HCEC 1CT (cell line): ENCODE measurements around the gene LDLRAD4.

Experiments used
- DNase-seq: peaks from one replicate; pipeline ENCODE4 v3.0.0-alpha.2; 2017

The LDLRAD4 gene

GRCh38 chr18:13501891-13502290 lies 283.3 kb downstream of the LDLRAD4 start:
- DNase-seq, result no peak

GRCh38 chr18:13502585-13502984 lies 284.0 kb downstream of the LDLRAD4 start:
- no peak for DNase-seq

- DNase-seq, result no peak
These were observed 285.3 kb downstream of the LDLRAD4 start for GRCh38 chr18:13503836-13504235.

GRCh38 chr18:13505780-13506345 lies 287.3 kb downstream of the LDLRAD4 start:
- DNase-seq, result no peak

GRCh38 chr18:13510594-13510993 lies 292.0 kb downstream of the LDLRAD4 start:
- DNase-seq, result no peak

- no peak for DNase-seq
These were observed 293.5 kb downstream of the LDLRAD4 start for GRCh38 chr18:13511961-13512577.

GRCh38 chr18:13513021-13513420 lies 294.5 kb downstream of the LDLRAD4 start:
- no peak for DNase-seq

GRCh38 chr18:13513481-13513880 lies 294.9 kb downstream of the LDLRAD4 start:
- DNase-seq, result no peak

- no peak for DNase-seq
These were observed 296.0 kb downstream of the LDLRAD4 start for GRCh38 chr18:13514558-13514957.

- DNase-seq, result no peak
These were observed 298.3 kb downstream of the LDLRAD4 start for GRCh38 chr18:13516855-13517254.

- no peak for DNase-seq
These were observed 298.8 kb downstream of the LDLRAD4 start for GRCh38 chr18:13517369-13517768.

GRCh38 chr18:13518382-13518781 lies 299.8 kb downstream of the LDLRAD4 start:
- DNase-seq, result no peak

GRCh38 chr18:13520306-13520705 lies 301.7 kb downstream of the LDLRAD4 start:
- DNase-seq, result no peak

- no peak for DNase-seq
These were observed 302.2 kb downstream of the LDLRAD4 start for GRCh38 chr18:13520741-13521140.

GRCh38 chr18:13521418-13521817 lies 302.9 kb downstream of the LDLRAD4 start:
- DNase-seq, result no peak

GRCh38 chr18:13522256-13522655 lies 303.7 kb downstream of the LDLRAD4 start:
- no peak for DNase-seq

GRCh38 chr18:13522861-13523660 lies 304.5 kb downstream of the LDLRAD4 start:
- DNase-seq, result no peak

- no peak for DNase-seq
These were observed 305.5 kb downstream of the LDLRAD4 start for GRCh38 chr18:13524054-13524453.

GRCh38 chr18:13524811-13525210 lies 306.3 kb downstream of the LDLRAD4 start:
- no peak for DNase-seq

- DNase-seq, result no peak
These were observed 306.9 kb downstream of the LDLRAD4 start for GRCh38 chr18:13525381-13526029.

GRCh38 chr18:13526519-13526918 lies 308.0 kb downstream of the LDLRAD4 start:
- DNase-seq, result no peak

- DNase-seq, result no peak
These were observed 308.7 kb downstream of the LDLRAD4 start for GRCh38 chr18:13527256-13527655.

- no peak for DNase-seq
These were observed 309.2 kb downstream of the LDLRAD4 start for GRCh38 chr18:13527730-13528129.
